Retina (tissue), 1 donor: ENCODE results near the gene RPLP1.
A peak's percentile ranks its signal among the peaks of the same experiment; 100 is the strongest.

Experiments
- DNase-seq: peaks from one replicate; pipeline ENCODE4 v3.0.0-alpha.2; 2016

The RPLP1 gene

DNA sequence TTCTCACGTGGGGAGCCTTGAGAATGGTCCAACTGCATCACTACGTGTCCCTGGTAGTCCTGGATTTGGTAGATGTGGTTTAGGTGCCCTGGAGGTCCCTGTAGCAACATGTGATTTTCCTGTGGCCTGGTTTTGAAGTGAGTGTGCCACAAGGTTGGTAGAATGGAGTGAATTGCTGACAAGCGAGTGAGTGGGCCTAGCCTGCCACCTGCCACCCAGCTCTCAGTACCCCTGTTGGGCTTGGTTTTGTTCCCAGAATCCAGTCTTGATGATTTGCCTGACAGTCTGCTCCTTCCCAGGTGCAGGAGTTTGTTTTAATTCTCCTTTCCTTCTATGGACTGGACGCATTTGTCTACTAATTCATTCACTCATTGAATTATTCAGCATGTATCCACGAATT lies 19.4 kb downstream of the RPLP1 start:
- no peak for DNase-seq

DNA sequence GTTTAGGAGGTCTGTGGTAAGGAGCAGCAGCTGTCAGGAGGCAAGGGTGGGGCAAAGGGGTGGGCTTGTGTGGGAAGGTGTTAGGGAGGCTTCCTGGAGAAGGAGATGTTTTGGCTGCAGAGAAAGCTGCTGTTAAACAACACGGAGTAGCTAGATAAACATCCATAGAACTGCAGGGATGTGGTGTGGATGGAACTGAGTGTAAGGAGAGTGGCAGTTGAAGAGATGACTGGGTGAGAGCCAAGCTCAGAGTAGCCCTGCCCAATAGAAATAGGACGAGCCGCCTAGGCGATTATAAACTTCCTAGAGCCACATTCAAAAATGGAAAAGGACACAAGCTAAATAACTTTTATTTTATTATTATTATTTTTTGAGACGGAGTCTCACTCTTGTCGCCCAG lies 19.9 kb downstream of the RPLP1 start:
- no peak for DNase-seq

GRCh38 chr15:69474291-69474690 lies 21.7 kb downstream of the RPLP1 start:
- no peak for DNase-seq

GRCh38 chr15:69474846-69475455 lies 22.3 kb downstream of the RPLP1 start:
- no peak for DNase-seq

- DNase-seq = peak; percentile 91
These were observed 23.2 kb downstream of the RPLP1 start for GRCh38 chr15:69475769-69476358.

DNA sequence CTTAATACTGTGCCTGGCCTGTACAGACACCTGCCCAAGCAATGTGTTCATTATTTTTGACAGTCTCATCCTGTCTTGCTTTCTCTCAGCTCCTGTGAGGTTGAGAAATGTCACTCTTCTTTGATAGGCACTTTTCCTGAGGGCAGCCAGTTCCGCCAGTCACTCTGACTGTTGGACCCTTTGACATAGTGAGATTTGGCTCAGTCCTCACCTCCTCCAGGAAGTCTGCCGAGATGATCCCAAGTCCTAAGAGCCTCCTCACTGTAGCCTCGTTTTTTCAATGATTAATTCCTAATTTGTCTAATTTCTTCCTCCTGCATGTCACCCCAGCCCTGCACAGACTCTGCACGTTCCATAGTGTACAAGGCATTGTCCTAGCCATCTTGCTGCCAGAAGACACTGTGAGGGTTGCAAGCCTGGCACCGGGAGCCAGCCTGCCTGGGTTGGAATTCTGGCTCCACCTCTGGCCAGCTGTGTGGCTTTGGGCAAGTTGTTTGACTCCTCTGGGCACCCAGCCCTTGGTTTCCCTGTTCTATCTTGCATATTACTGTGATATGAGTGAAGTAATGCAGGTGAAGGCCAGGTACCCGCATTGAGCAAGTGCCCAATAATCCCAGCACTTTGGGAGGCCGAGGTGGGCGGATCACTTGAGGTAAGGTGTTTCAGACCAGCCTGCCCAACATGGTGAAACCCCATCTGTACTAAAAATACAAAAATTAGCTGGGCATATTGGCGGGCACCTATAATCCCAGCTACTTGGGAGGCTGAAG lies 24.3 kb downstream of the RPLP1 start:
- DNase-seq = no peak

DNA sequence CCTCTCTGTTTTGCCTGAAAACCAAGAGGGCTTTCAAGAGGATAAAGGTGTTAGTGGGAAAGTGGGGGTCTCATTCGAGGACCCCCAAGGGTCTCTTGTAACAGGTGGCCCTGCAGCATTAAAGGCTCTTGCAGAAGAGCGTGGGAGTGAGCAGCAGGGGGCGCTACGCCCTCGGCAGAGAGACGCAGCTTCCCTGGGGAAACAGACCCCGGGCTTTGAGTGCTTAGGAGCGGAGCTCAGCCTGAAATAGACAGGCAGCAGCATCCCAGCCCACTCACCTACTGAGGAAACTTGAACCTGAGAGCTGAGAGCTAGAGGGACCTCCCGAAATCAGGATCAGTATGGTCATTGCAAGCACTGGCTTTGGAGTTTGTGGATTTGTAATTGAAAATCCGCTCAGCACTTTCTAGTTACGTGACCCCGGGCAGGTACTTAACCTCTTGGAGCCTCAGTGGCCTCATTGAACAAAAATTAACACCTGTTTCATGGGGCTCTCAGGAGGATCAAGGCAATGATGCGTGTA lies 25.7 kb downstream of the RPLP1 start:
- DNase-seq = peak; percentile 85

DNA sequence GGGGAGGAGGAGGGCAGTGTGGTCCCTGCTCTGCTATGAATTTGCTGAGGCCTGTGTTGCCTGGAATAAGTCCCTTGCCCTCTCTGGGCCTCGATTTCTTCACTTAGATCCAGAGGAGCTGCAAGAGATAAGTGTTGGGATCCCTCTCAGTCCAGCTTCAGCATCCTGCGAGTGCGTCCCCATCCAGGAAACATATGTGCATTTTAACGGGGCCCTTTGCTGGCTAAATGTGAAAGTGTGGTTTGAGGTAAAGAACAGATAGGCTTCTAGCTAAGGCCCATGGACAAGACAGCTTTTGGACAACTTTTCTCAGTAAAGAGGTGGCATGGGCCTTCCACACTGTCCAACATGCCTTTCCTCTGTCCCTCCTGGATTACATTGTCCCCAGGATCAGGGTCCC lies 26.5 kb downstream of the RPLP1 start:
- no peak for DNase-seq

- no peak for DNase-seq
These were observed 27.4 kb downstream of the RPLP1 start for GRCh38 chr15:69479971-69480370.

DNA sequence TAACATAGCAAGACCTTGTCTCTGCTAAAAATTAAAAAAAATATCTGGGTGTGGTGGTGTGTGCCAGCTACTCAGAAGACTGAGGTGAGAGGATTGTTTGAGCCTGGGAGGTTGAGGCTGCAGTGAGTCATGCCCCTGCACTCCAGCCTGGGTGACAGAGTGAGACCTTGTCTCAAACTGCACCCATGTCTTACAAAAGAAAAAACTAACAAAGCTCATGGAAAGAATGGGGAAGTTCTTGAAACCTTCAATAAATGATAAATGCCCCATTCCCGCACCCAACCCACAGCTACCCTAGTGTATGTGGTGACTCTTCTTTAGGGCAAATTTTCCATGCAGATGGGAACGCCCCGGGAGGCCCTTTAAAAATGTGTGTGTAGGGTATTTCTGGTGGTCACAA lies 28.3 kb downstream of the RPLP1 start:
- DNase-seq = no peak

GRCh38 chr15:69482686-69483256 lies 30.2 kb downstream of the RPLP1 start:
- DNase-seq = no peak

- no peak for DNase-seq
These were observed 32.2 kb downstream of the RPLP1 start for GRCh38 chr15:69484837-69485236.

- no peak for DNase-seq
These were observed 34.0 kb downstream of the RPLP1 start for GRCh38 chr15:69486481-69487110.

DNA sequence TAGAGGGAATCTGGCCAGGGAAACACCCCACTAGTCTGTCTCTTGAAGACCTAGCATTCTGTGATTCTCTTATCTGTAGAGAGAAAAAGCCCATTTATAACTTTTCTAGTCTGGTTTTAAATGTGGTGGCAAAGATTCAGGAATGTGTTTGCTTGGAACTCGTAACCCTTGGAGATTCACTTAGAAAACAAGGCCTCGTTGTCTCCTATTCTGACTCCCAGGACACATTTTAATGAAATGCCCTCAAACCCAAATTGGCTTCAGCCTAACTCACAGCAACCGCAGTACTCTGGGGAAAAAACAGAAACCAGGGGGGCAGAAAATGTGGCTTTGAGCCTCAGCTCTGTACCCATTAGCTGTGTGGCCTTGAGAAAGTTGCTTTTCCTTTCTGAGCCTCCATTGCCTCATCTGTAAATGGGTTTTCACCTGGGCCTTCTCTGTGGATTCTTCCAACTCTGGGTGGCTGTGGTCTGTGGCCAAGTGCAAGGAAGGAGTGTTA lies 36.5 kb downstream of the RPLP1 start:
- no peak for DNase-seq

DNA sequence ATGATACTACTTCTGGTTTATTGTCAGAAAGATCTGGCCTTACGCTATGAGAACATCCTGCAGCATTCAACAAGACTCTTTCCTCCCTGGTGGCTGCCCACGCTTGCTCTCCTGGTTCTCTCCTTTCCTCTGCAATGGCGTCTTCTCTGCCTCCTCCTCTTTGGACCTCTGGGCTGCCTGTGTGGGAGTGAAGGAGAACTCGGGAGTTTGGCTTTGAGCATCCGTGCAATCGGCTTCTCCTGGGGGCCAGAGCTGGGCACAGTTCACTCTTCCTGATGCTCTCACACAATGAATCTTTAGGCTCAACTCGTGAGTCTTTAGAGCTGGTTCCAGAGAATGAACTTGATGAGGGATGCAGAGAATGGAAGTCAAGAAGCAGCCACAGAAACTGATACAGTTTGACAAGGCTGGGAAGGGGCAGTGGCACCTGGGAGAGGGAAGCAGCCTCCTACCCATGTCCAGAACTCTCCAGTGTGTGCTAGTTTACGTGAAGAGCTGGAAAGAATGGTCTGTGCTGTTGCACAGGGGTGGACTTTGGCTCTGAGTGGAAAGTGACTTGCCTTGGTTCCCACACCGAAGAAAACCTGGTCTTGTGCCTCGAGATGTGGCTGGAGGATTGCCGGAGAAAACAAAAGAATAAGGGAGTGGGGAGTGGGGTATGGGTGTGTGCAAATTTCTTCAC lies 37.9 kb downstream of the RPLP1 start:
- DNase-seq = no peak

GRCh38 chr15:69491038-69491505 lies 38.5 kb downstream of the RPLP1 start:
- no peak for DNase-seq

DNA sequence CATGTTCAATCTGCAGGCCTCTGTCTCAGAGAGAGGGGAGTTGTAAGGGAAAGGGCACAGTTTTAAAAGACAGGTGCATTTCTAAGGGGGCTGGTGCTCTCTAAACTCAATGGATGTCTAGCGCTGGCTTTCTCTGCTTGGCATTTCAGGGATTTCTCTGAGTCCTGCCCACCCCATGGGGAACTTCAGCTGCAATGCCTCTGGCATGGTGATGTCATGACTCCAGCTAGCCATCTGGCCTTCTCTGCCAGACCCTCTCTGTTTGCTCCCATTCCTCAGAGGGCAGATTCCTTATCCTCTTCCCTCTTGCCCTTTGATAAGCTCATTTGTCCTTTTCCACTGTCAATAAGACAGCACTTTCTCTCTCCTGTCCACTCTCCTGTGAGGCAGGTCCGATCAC lies 40.8 kb downstream of the RPLP1 start:
- no peak for DNase-seq

- DNase-seq = no peak
These were observed 43.4 kb downstream of the RPLP1 start for GRCh38 chr15:69496001-69496400.

- no peak for DNase-seq
These were observed 44.5 kb downstream of the RPLP1 start for GRCh38 chr15:69497076-69497475.

DNA sequence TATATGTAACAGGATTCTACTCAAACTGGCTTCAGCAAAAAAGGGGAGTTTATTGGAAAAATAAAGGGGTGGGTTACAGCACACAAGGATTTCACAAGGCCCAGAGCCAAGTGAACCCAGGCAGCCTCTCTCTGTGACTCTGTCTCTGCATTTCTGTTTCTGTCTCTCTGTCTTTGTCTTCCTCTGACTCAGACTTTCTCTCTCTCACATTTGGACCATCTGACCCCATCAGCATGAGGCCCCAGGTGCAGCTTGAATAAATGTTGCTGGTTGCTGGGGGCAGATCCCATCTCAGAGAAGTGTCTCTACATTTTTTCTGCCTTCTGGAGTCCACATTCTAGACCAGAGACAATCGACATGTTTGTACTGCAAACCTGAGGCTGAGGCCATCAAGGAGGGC lies 45.0 kb downstream of the RPLP1 start:
- no peak for DNase-seq

DNA sequence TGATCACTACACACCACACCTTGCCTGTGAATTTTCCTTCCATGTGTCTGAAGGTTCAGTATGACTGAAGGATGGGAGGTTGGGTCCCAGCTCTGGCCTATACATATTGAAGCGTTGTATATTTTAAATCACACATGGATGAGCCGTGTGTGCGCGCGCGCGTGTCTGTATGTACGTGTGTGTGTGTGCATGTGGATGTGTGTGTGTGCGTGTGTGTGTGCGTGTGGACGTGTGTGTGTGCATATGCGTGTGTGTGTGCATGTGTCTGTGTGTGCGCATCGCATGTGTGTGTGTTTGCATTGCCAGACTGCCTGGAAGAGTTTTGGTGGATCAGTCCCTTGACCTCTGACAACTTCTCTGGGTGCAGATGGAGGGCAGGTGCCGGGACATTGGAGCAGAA lies 45.7 kb downstream of the RPLP1 start:
- DNase-seq = no peak

GRCh38 chr15:69498987-69499386 lies 46.4 kb downstream of the RPLP1 start:
- no peak for DNase-seq
